HG02798 (cell line): ENCODE measurements around the gene BDKRB2.
"Not testable (repeated sequence)": the region's sequence is repeated elsewhere in the genome, so short reads cannot be mapped to it uniquely, and the experiment has no call there.

Experiments used
- ATAC-seq: cut with Tn5 transposase; IDR thresholded peaks from one replicate; pipeline ENCODE4 v1.9.1; 2021; ENCODE audit warnings: mild to moderate bottlenecking; ENCODE audit not compliant: unreplicated experiment, poor library complexity

Gene BDKRB2

DNA sequence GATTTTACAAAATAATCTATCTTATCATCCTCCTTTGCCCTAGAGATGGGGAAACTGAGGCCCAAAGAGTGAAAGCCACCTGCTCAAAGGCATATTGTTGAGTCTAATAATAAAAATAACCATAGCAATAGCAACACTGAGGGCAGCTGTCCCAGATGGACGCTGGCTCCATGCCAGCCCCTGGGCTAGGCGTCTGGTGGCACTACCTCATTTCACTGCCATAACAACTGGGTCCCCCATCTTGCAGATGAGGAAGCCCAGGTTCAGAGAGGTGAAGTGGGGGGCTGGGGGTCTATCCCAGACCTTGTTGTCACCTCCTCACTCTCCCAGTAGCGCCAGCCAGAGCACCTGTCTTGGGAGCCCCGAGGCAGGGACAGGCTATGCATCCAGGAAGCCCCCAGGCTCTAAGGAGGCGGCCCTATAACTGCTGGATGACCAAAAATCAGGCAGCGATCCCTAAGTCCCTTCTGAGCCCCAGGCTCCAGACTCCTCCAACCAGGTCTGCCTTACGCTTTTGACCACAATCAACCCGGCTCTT lies 12.8 kb downstream of the BDKRB2 start:
- ATAC-seq = no peak

DNA sequence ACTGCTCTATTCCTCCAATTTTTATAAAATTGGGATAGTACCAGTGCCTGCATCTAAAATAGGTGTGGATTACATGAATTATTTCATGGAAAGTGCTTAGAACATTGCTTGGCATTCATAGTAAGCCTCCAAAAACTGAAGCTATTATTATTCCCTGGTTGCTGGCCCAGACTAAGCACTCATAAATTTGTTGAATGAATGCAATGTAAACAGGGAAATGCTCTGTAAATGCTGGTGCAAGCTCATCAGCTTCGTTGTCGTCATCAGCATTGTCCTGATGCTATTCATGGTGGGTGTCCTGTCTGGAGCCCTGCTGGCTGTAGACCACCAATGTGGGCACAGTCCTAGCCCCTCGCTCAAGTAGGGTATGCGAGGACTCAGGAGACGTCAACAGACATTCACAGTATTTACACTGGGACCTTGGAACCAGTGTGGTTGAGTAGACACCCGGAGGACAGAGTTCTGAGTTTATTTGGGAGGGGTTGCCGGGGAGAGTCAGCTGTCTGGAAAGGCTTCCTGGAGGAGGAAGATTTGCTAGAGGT lies 16.5 kb downstream of the BDKRB2 start:
- no peak for ATAC-seq

DNA sequence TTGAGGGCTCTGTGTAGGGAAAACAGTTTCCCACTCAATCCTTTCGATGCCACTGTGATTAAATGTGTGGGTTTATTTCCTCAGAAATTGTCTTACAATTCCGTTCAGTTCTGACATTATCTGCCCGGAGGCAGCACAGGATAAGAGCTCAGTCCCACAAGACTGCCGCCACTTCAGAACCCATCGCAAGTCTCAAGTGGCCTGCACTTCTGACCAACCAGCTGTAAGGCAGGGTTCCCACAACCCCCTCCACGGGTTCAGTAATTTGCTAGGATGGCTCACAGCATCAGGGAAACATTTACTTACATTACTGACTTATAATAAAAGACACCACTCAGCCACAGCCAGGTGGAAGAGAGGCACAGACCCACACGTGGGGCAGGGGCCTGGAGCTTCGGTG lies 17.2 kb downstream of the BDKRB2 start:
- no peak for ATAC-seq

DNA sequence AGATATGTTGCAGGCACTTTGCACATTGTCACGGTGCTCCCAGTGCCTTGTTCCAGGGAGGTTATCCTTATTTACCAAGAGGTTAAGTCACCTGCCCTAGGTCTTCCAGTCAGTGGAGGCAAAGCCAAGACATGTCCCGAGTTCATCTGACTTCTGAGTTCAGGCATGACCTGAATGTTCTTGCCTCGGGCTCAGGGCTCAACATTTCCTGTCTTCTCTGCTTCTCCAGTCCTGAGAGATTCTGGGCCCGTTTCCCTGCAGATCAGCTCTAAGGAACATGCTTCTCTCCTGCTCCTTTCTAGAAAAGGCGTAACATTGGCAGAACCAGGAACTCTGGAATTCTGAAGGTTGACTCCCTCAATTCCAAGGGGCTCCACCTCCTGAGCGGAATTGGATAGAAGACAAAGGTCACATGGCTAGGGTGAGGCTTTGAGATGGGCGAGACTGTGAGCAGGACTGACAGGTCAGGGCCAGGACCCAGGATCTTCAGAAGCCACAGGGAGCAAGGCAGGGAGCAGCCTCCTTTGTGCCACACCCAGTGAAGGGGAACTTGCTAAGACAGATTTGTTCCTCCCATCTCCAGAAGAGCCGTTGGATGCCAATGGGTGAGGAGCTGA lies 19.9 kb downstream of the BDKRB2 start:
- no peak for ATAC-seq

DNA sequence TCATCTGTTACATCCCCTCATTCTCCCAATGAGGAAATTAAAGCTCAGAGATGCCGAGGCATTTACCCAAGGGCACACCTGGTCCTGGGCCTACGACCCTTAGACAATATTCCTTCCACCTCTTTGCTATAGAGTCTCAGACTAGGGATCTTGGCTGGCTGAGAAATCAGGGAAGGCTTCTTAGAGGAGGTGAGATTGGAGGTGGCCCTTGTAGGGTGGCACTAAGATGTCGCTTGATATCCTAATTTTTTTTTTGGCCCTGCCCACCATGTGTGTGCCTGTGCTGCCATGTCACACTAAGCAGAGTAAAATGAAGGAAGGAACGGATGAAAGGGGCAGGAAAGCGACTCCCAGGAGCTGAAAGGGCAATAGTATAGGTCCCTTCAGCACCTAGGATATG lies 20.6 kb downstream of the BDKRB2 start:
- no peak for ATAC-seq

DNA sequence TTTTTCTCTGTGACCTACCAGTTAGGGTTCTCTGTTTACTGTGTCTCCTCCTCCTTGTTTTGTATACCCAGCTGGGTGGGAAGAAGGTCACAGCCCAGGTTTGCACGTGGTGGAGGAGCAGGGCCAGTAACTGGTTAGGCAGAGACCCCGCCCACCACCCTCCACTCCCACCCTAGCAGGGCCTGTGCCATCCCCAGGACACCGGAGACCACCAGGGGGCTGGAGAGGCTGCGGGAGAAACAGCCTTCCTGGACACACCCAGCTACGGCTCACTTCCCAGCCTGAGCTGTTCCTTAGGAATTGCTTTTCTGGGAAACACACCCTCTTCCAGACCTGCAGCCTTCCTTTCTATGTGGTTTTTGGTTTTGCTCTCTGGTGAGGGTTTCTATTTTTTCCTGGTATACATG lies 21.1 kb downstream of the BDKRB2 start:
- no peak for ATAC-seq

DNA sequence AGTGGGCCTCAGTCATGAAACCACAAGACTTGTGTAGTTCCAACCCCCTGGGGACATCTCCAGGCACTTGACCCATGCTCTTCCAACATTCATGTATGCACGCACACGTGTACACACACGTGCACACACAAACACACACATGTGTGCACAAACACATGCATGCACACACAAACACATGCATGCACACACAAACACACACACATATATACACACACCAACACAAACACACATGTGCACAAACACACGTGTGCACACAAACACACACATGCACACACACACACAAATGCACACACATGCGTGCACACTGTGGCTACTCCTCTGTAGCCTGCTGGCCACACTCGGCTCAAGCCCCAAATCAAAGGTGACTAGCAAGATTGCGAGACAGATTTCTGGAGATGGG lies 22.8 kb downstream of the BDKRB2 start:
- no peak for ATAC-seq

DNA sequence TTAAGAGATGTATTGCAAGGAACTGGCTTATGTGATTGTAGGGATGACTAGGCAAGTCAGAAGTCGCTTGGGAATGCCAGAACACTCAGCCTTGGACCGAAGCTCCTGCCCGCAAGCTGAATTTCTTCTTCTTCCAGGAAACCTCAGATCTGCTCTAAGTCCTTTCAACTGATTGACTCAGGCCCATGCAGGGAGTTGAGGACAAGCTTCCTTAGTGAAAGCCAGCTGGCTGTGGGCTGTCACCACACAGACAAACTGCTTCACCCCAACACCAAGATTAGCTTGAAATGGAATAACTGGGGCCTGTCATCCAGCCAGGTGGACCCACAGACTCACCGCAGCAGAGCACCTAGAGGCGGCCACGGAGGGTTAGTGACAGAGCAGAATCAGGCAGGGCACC lies 24.7 kb downstream of the BDKRB2 start:
- no peak for ATAC-seq

DNA sequence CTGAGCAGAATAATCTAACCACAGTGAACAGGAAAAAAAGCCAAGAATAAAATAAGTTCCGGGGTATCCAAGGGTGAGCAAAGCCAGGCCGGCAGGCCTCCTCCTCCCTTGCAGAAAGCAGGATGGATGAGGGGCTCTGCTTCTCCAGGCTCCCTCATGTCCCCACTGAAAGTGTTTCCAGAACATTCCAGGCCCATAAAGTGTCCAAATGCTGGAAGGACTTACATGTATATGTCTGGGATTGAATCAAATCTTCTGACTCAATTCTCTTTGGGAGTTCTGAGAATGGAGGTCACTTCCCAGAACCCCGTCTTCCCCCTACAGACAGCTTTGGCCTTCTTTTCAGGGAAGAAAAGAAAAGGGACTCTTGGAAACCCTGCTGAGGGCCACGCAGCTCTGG lies 26.4 kb downstream of the BDKRB2 start:
- no peak for ATAC-seq

DNA sequence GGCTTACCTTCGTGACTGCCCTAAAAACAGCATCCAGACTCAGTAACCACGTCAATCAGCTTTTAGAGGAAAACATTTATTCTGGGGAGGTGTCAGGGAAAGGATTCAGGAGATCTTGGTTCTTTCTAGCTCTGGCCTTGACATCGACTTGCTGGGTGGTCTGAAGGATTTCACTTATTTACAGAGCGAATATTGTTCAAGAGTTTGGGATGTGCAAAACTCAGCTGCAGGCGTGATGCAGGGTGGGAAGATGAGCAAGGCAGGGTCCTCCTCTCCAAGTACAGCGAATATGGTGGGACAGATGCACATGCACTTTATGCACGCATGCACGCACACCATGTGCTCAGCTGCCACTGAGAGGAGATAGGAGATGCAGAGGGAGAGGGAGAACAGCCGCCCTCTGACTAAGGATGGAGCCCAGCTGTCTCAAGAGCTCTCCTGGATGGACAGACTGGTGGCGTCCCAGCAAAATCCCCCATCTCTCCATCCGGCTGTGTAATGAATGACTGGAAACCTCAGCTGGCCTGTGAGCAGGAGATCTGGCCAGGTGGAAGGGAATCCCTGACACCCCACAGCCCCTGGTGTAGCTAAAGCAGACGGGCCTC lies 27.0 kb downstream of the BDKRB2 start:
- no peak for ATAC-seq

DNA sequence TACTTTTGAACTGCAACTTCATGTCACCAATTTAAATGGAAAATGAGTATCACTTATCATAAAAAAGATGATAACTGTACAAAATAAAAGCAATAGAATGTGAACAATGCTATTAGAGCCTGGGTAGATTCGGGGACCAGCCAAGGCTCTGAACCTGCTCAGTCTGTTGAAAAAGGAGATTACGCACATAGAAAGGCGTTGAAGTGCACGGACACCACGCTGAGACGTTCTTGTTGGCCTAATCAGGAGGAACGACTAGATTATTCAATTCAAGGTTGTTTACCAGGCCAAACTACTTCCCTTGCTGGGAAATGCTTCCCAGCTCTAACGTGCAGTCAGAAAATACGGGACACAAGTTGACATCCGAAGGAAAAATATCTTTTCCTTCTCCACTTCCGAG lies 27.9 kb downstream of the BDKRB2 start:
- ATAC-seq = no peak

DNA sequence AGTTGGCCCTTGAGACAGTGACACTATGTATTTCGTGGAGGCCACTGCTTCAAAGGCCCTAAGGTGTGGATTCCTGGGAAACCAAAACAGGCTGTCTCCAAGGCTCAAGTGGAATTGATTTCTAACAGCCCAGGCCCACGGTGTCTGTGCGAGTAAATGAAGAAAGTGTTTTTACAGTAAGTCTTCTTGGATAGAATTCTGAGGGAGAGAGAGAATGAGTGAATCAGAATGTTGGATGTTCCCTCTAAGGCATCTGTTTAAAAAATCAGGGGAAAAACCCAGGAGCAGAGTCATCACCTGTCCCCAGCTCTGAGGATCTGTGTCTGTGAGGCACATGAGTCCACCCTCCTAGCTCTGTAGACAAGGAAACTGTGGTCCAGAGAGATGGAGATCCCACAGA lies 29.0 kb downstream of the BDKRB2 start:
- ATAC-seq = no peak

DNA sequence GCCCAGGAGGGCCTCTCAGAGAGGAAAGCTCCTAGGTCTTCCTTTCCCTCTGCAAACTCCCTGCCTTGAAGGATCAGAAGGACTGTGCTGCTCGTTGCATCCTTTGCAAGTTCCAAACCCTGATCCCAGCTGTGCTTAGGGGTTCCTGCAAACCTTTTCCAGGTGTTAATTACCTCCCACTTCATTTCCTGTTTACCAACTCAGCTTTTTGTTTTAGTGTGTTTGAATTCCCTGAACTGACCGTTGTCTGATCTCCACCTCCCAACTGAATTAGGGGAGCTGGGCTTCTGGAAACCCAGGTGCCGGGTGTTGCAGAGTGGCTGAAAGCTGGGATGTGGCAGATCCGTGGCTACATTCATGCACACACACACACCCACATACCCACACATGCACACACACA lies 30.8 kb downstream of the BDKRB2 start:
- ATAC-seq = no peak

DNA sequence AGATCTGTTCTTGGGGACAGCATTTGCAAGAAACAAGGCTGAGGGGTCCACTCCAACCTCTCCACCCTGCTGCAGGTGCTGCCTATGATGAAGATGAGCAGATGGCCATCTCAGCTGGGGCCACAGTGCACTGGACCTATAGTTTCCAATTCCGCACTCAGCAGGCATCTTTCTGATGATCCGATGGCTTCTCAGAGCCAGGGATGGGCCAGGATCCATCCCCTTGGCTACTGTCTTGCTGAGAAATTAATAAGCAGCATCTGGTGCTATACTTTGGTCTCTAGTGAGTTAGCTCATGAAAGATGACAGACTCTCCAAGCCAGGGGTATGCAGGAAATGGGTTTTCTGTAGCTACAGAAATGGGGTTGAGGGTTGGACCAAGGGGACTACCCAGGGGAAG lies 33.0 kb downstream of the BDKRB2 start:
- ATAC-seq = no peak

DNA sequence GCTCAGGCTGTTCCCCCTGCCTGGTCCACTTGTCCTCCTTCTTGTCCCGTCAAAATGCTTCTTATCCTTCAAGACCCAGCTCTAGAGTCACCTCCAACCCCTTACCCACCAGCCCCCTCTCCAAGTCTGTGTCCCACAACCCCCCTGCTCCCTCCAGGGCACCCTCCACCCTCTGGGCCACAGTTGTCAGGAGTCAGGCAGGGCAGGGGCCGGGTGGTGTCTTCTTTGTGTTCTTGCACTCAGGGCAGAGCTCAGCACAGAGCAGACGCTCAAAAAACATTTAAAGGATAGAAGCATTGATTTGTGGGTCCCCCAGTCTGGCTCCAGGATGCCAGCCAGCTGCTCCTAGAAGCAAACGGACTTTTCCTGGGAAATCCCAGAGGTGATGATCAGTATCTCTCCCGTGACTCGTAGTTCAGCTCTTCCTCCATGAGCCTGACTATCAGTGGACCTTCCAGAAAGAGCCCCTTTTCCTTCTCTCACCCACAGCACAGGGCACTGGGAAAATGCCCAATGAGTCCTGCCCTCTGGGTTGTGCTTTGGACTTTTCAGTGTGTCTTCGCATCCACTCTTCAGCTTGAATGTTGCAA lies 34.1 kb downstream of the BDKRB2 start:
- no peak for ATAC-seq

DNA sequence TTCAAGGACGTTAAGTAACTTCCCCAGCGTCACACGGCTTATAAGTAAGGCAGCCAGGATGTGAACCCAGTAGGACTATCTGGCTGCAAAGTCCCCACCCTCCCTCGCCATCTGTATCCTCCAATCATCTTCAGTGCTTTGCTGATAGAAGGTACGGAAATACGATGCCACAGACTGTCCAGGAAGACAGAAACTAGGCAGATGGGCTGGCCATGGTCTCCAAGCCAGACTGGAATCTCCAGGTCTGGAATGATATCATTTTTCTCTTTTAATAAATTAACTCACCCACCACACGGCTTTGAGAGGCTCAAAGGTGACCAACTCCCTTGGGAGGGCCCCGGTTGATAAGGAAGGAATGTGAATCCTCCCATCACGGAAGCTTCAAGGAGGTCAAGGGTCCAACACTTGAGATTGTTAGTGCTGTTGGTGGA lies 35.1 kb downstream of the BDKRB2 start:
- ATAC-seq = no peak

DNA sequence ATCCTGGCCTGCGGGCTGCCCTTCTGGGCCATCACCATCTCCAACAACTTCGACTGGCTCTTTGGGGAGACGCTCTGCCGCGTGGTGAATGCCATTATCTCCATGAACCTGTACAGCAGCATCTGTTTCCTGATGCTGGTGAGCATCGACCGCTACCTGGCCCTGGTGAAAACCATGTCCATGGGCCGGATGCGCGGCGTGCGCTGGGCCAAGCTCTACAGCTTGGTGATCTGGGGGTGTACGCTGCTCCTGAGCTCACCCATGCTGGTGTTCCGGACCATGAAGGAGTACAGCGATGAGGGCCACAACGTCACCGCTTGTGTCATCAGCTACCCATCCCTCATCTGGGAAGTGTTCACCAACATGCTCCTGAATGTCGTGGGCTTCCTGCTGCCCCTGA lies 36.0 kb downstream of the BDKRB2 start:
- ATAC-seq = no peak

DNA sequence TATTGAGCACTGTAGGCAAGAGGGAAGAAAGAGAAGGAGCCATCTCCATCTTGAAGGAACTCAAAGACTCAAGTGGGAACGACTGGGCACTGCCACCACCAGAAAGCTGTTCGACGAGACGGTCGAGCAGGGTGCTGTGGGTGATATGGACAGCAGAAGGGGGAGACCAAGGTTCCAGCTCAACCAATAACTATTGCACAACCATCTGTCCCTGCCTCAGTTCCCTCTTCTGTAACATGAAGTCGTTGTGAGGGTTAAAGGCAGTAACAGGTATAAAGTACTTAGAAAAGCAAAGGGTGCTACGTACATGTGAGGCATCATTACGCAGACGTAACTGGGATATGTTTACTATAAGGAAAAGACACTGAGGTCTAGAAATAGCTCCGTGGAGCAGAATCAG lies 37.5 kb downstream of the BDKRB2 start:
- no peak for ATAC-seq

DNA sequence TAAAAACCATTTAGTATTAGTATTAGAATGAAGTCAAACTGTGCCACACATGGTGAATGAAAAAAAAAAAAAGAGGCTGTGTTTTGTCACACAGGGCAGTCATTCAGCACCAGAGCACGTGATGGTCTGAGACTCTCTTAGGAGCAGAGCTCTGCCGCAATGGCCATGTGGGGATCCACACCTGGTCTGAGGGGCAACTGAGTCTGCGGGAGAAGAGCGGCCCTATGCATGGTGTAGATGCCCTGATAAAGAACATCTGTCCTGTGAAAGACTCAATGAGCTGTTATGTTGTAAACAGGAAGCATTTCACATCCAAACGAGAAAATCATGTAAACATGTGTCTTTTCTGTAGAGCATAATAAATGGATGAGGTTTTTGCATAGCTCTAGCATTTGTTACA lies 39.1 kb downstream of the BDKRB2 start:
- no peak for ATAC-seq

DNA sequence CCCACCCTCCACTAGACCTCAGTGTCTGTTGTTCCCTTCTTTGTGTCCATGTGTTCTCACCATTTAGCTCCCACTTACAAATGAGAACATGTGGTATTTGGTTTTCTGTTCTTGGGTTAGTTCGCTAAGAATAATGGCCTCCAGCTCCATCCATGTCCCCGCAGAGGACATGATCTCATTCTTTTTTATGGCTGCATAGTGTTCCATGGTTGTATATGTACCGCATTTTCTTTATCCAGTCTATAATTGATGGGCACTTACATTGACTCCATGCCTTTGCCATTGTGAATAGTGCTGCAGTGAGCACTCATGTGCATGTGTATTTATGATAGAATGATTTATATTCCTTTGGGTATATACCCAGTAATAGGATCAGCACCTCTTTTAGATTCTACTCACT lies 40.4 kb downstream of the BDKRB2 start:
- not testable (repeated sequence) for ATAC-seq

DNA sequence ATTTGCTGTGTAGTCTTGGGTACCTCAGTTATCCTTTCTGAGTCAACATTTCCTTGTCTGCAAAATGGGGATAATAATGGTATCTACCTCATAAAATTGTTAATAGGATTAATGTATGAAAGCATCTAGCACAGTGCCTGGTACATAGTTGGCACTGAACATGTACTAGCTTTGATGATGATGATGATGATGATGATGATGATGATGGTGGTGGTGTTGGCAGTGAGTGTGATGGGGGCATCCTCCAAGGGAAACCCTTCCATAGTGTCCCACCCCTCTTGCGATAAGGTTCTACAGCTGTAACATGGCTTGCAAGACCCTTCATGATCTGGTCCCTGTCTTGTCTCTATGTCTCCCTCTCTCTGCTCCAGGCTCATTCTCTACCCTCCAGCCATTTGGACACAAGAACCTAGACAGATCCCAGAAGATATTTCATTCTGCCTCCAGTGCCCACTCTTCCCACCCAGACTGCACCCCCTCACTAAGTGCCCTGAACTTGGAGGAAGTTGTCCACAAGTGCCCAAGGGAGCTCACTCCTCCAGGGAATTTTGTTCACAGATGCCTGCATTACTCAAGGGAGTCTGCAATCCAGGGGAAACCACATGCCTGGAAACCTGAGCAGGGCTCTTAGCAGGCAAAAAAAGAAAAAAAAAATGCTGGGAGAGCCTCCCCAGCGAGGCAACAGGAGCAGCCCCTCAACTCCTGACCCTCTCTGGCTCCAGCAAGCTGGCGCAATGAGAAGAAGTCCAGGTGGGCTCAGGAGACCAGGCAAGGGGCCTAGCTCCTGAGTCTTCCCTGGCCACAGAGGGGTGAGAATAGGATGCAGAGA lies 41.3 kb downstream of the BDKRB2 start:
- ATAC-seq = no peak
